Mammary epithelial cell (primary cell): Measurements from ENCODE around the gene KCNA3.

Experiments
- EZH2 ChIP-seq: IDR thresholded peaks from 2 replicates; pipeline ENCODE4 v1.6.1; 2012; ENCODE audit warnings: low read length, inconsistent platforms, borderline replicate concordance
- TF ChIP-seq, protein P1 (sequence below), 2 donors: IDR thresholded peaks in 1 of 2; conservative IDR thresholded peaks in 1 of 2; 2 replicates each; pipeline ENCODE4 v1.5.1; 2011 to 2012; ENCODE audit warnings: inconsistent platforms in 2 of 2, low read length in 2 of 2, mild to moderate bottlenecking in 2 of 2, control low read depth in 1 of 2, low read depth in 1 of 2; ENCODE audit not compliant: insufficient read depth in 1 of 2; ENCODE audit errors: extremely low read depth in 1 of 2

DNA sequence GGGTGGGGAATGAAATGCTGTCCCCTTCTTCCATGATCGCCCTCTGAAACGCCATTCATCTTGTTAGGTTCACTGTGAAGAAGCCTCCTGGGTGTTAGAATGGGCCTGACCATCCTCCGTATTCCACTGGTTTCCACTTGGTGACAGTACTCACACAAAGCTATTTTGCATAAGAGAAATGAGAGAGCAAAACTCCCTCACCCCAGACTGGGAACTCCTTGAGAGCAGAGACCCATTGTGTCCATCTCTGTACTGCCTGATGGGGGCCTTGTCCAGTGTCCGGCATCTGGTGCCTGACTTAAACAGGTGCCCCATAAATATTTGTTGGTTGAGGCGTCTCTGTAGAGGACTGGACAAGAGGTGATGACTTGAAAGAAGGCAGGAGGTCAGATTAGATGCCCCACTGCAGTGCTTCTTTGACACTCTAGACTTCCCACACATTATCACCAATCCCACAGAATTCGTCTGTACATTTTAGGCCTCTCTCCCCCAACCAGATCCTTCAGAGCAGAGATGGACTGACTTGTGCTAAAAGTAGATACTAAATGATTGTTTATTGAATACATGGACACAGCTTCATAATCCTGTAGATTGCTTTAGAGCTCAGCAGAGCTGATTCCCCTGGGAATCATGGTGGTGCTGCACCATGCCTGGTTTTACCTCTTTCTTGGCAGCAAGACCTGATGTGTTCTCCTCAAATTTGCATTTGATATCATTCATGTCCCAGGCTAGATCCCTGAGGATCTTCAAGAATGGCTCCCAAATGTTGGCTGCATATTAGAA, 46.2 kb downstream of the KCNA3 start:
- TF ChIP-seq, protein P1, sequence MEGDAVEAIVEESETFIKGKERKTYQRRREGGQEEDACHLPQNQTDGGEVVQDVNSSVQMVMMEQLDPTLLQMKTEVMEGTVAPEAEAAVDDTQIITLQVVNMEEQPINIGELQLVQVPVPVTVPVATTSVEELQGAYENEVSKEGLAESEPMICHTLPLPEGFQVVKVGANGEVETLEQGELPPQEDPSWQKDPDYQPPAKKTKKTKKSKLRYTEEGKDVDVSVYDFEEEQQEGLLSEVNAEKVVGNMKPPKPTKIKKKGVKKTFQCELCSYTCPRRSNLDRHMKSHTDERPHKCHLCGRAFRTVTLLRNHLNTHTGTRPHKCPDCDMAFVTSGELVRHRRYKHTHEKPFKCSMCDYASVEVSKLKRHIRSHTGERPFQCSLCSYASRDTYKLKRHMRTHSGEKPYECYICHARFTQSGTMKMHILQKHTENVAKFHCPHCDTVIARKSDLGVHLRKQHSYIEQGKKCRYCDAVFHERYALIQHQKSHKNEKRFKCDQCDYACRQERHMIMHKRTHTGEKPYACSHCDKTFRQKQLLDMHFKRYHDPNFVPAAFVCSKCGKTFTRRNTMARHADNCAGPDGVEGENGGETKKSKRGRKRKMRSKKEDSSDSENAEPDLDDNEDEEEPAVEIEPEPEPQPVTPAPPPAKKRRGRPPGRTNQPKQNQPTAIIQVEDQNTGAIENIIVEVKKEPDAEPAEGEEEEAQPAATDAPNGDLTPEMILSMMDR (conservative IDR thresholded peaks at IDR 0.05 in 1 of 2, IDR thresholded peaks at IDR 0.05 in 1 of 2; ENCODE audit: extremely low read depth in 1 of 2, insufficient read depth in 1 of 2, low read depth in 1 of 2, low read length in 2 of 2), result no peak
- no peak for TF ChIP-seq EZH2
